ENCODE measurements around the gene NAV3. TPM values are rescaled to one million over a fixed set of nuclear protein-coding genes. Genes with fewer than 3 reads are reported as not detected.

NAV3 gene
- total RNA-seq, 2 experiments from 2014 or later: not detected

DNA sequence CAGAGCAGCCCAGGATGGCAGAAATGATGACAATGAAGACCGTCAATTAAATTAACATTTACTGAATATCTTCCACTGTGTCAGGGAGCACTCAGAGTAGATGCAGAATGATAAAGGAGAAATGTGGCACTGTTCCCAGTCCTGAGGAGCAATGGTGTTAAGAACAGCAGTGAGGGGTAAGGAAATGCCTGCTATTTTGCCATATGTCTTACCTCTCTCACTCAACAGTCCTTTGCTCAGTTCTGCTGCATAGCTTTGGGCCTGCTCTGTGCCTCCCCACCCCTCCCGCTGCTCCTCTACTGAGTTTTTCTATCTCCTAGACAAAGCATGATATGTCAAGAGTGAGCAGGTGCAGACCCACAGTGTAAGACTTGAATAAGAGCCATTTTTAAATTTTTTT is 318.8 kb downstream of the NAV3 start:
- TF ChIP-seq, protein P1, sequence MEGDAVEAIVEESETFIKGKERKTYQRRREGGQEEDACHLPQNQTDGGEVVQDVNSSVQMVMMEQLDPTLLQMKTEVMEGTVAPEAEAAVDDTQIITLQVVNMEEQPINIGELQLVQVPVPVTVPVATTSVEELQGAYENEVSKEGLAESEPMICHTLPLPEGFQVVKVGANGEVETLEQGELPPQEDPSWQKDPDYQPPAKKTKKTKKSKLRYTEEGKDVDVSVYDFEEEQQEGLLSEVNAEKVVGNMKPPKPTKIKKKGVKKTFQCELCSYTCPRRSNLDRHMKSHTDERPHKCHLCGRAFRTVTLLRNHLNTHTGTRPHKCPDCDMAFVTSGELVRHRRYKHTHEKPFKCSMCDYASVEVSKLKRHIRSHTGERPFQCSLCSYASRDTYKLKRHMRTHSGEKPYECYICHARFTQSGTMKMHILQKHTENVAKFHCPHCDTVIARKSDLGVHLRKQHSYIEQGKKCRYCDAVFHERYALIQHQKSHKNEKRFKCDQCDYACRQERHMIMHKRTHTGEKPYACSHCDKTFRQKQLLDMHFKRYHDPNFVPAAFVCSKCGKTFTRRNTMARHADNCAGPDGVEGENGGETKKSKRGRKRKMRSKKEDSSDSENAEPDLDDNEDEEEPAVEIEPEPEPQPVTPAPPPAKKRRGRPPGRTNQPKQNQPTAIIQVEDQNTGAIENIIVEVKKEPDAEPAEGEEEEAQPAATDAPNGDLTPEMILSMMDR (IDR thresholded peaks at IDR 0.05): no peak
- Mint-ChIP-seq H3K4me3 (no peak overlapping the region), H3K36me3 (ENCODE audit: low read depth) (no peaks in the 10 kb centered on the region), H3K27ac (no peak overlapping the region), H3K27me3 (no peaks in the 10 kb centered on the region), H3K4me1 (ENCODE audit: low read depth) (no peaks in the 10 kb centered on the region), H3K9me3 (no peaks in the 10 kb centered on the region)
- no peak for ATAC-seq
- DNase-seq: no peak
- intact Hi-C loops (cut with micrococcal nuclease): no loop called here
- ChIA-PET CTCF (no interaction called here), POLR2A (no interaction called here)

DNA sequence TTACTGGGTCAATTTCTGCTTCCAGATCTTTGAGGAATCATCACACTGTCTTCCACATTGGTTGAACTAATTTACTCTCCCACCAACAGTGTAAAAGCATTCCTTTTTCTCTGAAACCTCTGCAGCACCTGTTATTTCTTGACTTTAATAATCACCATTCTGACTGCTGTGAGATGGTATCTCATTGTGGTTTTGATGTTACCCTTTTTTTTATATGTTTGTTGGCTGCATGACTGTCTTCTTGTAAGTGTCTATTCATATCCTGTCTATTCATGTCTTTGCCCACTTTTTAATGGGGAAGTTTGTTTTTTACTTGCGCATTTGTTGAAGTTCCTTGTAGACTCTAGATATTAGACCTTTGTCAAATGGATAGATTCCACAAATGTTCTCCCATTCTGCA is 324.9 kb downstream of the NAV3 start:
- CTCF ChIA-PET: no interaction called here

DNA sequence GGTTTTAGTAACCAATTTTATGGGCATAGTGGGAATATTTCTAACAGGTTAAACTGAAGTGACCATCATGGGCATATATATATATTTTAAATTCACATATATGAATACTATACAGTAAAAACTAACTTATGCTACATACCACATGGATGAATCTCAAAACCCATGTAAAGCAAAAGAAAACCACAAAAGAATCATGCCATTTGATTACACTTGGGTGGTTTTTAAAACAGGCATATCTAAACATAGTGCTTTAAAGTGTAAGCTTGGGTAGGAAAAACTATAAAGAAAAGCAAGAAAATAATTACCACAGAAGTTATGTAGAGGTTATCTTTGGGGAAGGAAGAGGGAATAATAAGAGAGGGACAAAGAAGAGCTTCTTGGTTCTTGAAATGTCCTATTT is 326.1 kb downstream of the NAV3 start:
- TF ChIP-seq, protein P1 (IDR thresholded peaks at IDR 0.05): no peak
- Mint-ChIP-seq H3K9me3 (peaks cover 4% of the 10 kb centered on the region), H3K36me3 (ENCODE audit: low read depth) (no peaks in the 10 kb centered on the region), H3K27me3 (no peaks in the 10 kb centered on the region), H3K27ac (no peak overlapping the region), H3K4me3 (no peak overlapping the region), H3K4me1 (ENCODE audit: low read depth) (no peaks in the 10 kb centered on the region)
- intact Hi-C loops (cut with micrococcal nuclease): no loop called here
- no peak for ATAC-seq
- POLR2A ChIA-PET: interaction anchor here (0.9 kb wide), 1 partner anchor 80 kb away, joined by 3 read pairs; no protein-coding TSS in a partner anchor
- no peak for DNase-seq
- CTCF ChIA-PET: no interaction called here

More for the DNA sequence above, 324.9 kb downstream of the NAV3 start:
- POLR2A ChIA-PET: no interaction called here
- Mint-ChIP-seq H3K27me3 (no peaks in the 10 kb centered on the region), H3K4me1 (ENCODE audit: low read depth) (no peaks in the 10 kb centered on the region), H3K36me3 (ENCODE audit: low read depth) (no peaks in the 10 kb centered on the region), H3K9me3 (peaks cover 4% of the 10 kb centered on the region), H3K27ac (no peak overlapping the region), H3K4me3 (no peak overlapping the region)
- ATAC-seq (no peak), DNase-seq (no peak)
- intact Hi-C loops (cut with micrococcal nuclease): no loop called here
- TF ChIP-seq, protein P1 (IDR thresholded peaks at IDR 0.05): no peak

DNA sequence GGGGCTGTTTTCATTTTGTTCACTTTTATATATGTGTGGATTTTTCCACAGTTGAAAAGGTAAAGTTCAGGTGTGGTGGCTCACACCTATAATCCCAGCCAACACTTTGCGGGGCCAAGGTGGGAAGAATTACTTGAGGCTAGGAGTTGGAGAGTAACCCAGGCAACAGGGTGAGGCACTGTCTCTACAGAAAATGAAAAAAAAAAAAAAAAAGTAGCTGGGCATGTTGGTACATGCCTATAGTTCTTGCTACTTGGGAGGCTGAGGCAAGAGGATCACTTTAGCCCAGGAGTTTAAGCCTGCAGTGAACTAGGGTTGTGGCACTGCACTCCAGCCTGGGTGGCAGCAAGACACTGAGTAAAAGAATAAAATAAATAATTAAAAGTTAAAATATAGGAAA is 326.5 kb downstream of the NAV3 start:
- Mint-ChIP-seq H3K27me3 (no peaks in the 10 kb centered on the region), H3K4me3 (no peak overlapping the region), H3K27ac (no peak overlapping the region), H3K9me3 (peaks cover 4% of the 10 kb centered on the region), H3K36me3 (ENCODE audit: low read depth) (no peaks in the 10 kb centered on the region), H3K4me1 (ENCODE audit: low read depth) (no peaks in the 10 kb centered on the region)
- intact Hi-C loops (cut with micrococcal nuclease): no loop called here
- no peak for DNase-seq
- POLR2A ChIA-PET: interaction anchor here (0.9 kb wide), 1 partner anchor 79 kb away, joined by 3 read pairs; no protein-coding TSS in a partner anchor
- TF ChIP-seq, protein P1 (IDR thresholded peaks at IDR 0.05): no peak
- CTCF ChIA-PET: no interaction called here
- no peak for ATAC-seq

DNA sequence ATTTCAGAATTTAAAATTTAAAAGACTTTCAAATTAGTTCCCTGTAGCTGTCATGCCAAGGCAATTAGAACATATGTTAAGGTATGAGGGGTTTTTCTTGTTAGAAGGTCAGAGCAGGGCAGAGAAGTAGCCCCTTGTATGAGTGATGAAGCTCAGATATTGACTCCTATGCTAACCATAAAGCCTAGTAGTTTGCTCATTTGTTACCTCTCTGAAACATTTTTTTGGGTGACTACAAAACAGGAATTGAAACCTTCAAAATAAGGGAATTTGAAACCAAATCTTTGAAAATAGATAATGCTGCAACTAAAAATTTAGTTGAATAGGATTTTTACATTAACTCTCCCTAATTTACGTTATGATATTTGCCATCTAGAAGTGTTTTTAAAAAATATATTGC is 333.5 kb downstream of the NAV3 start:
- DNase-seq (no peak), ATAC-seq (no peak)
- Mint-ChIP-seq H3K27ac (no peak overlapping the region), H3K4me1 (ENCODE audit: low read depth) (no peaks in the 10 kb centered on the region), H3K4me3 (no peak overlapping the region), H3K27me3 (no peaks in the 10 kb centered on the region), H3K9me3 (peaks cover 4% of the 10 kb centered on the region), H3K36me3 (ENCODE audit: low read depth) (no peaks in the 10 kb centered on the region)
- CTCF ChIA-PET: interaction anchor here (1.1 kb wide), 1 partner anchor 17 kb away, joined by 3 read pairs; no protein-coding TSS in a partner anchor
- TF ChIP-seq, protein P1 (IDR thresholded peaks at IDR 0.05): no peak
- intact Hi-C loops (cut with micrococcal nuclease): no loop called here
- POLR2A ChIA-PET: no interaction called here

Data from activated CD8-positive, alpha-beta T cell treated with anti-CD3 and anti-CD28 coated beads for 36 hours (primary cell).